ENCODE measurements around the gene ZCCHC7. TPM values are rescaled to one million over a fixed set of nuclear protein-coding genes. Genes with fewer than 3 reads are reported as not detected.
A peak's percentile ranks its signal among the peaks of the same experiment; 100 is the strongest.

The ZCCHC7 gene
- total and polyA plus RNA-seq, 2 experiments from 2014 or later: 29.8 to 38.8 TPM

DNA sequence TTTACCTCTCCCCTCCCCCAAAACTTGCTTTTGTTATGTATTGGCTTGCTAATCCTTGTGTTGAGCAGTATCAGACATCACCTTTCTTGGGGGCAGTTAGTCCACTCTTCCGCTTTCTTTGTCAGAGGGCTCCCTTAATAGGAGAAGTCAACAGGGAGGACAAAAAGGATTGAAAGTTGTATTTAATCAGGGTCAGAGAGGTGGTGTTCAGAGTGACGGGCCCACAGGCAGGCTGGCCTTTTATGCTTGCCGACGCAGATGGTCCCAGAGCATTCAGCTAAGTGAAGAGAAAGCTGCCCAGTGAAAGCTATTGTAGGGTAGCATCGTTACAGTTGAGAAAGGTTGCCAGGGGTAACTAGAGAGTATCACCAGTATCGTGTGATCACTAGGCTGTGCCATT is 131.1 kb downstream of the ZCCHC7 start:
- peaks cover 66% of the 10 kb centered on the region for H3K4me1 Mint-ChIP-seq
- H3K4me3 Mint-ChIP-seq: peak overlapping the region; percentile 44
- H3F3A ChIP-seq (replicated peaks; ENCODE audit: low read depth): no peaks in the 10 kb centered on the region
- peaks cover 52% of the 10 kb centered on the region for H3K4me1 ChIP-seq (ENCODE audit: insufficient read depth)
- no peaks in the 10 kb centered on the region for H4K20me1 ChIP-seq (replicated peaks; ENCODE audit: insufficient read depth)
- H3K9me3 Mint-ChIP-seq: no peaks in the 10 kb centered on the region
- no peaks in the 10 kb centered on the region for H3K36me3 ChIP-seq (ENCODE audit: insufficient read depth)
- no peaks in the 10 kb centered on the region for H3K27me3 Mint-ChIP-seq (ENCODE audit: insufficient read depth, low read depth, poor library complexity)
- H3K36me3 Mint-ChIP-seq (ENCODE audit: low read depth): peaks cover 10% of the 10 kb centered on the region
- H3K4me3 ChIP-seq: peak overlapping the region; percentile 6; the same call in 1 of the 2 replicates
- peak overlapping the region; percentile 23 for H3K4me2 ChIP-seq
- peak overlapping the region; percentile 97 for H3K27ac Mint-ChIP-seq
- H3K27me3 ChIP-seq (ENCODE audit: insufficient read depth): no peaks in the 10 kb centered on the region
- no peak for TF ChIP-seq EZH2 (IDR thresholded peaks at IDR 0.05; ENCODE audit: low read depth, unreplicated experiment)
- TF ChIP-seq NANOG (IDR thresholded peaks at IDR 0.05; ENCODE audit: borderline replicate concordance): peak; percentile 84
- TF ChIP-seq CREB1 (CRISPR knock-in tag; IDR thresholded peaks at IDR 0.05; ENCODE audit: low read depth): peak; percentile 60
- TF ChIP-seq, protein P1, sequence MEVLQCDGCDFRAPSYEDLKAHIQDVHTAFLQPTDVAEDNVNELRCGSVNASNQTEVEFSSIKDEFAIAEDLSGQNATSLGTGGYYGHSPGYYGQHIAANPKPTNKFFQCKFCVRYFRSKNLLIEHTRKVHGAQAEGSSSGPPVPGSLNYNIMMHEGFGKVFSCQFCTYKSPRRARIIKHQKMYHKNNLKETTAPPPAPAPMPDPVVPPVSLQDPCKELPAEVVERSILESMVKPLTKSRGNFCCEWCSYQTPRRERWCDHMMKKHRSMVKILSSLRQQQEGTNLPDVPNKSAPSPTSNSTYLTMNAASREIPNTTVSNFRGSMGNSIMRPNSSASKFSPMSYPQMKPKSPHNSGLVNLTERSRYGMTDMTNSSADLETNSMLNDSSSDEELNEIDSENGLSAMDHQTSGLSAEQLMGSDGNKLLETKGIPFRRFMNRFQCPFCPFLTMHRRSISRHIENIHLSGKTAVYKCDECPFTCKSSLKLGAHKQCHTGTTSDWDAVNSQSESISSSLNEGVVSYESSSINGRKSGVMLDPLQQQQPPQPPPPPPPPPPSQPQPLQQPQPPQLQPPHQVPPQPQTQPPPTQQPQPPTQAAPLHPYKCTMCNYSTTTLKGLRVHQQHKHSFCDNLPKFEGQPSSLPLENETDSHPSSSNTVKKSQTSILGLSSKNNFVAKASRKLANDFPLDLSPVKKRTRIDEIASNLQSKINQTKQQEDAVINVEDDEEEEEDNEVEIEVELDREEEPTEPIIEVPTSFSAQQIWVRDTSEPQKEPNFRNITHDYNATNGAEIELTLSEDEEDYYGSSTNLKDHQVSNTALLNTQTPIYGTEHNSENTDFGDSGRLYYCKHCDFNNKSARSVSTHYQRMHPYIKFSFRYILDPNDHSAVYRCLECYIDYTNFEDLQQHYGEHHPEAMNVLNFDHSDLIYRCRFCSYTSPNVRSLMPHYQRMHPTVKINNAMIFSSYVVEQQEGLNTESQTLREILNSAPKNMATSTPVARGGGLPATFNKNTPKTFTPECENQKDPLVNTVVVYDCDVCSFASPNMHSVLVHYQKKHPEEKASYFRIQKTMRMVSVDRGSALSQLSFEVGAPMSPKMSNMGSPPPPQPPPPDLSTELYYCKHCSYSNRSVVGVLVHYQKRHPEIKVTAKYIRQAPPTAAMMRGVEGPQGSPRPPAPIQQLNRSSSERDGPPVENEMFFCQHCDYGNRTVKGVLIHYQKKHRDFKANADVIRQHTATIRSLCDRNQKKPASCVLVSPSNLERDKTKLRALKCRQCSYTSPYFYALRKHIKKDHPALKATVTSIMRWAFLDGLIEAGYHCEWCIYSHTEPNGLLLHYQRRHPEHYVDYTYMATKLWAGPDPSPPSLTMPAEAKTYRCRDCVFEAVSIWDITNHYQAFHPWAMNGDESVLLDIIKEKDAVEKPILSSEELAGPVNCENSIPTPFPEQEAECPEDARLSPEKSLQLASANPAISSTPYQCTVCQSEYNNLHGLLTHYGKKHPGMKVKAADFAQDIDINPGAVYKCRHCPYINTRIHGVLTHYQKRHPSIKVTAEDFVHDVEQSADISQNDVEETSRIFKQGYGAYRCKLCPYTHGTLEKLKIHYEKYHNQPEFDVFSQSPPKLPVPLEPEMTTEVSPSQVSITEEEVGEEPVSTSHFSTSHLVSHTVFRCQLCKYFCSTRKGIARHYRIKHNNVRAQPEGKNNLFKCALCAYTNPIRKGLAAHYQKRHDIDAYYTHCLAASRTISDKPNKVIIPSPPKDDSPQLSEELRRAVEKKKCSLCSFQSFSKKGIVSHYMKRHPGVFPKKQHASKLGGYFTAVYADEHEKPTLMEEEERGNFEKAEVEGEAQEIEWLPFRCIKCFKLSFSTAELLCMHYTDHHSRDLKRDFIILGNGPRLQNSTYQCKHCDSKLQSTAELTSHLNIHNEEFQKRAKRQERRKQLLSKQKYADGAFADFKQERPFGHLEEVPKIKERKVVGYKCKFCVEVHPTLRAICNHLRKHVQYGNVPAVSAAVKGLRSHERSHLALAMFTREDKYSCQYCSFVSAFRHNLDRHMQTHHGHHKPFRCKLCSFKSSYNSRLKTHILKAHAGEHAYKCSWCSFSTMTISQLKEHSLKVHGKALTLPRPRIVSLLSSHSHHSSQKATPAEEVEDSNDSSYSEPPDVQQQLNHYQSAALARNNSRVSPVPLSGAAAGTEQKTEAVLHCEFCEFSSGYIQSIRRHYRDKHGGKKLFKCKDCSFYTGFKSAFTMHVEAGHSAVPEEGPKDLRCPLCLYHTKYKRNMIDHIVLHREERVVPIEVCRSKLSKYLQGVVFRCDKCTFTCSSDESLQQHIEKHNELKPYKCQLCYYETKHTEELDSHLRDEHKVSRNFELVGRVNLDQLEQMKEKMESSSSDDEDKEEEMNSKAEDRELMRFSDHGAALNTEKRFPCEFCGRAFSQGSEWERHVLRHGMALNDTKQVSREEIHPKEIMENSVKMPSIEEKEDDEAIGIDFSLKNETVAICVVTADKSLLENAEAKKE (CRISPR knock-in tag; IDR thresholded peaks at IDR 0.05): peak; percentile 87; the same call in 1 of the 2 replicates
- no peak overlapping the region for H2AFZ ChIP-seq
- H3K79me2 ChIP-seq (replicated peaks; ENCODE audit: insufficient read depth): peaks cover 12% of the 10 kb centered on the region; the same call in 1 of the 2 replicates
- DNase-seq (ENCODE audit: low spot score) (peak; percentile 92), ATAC-seq (peak; percentile 97)
- H3K9me2 ChIP-seq (ENCODE audit: insufficient read depth): no peaks in the 10 kb centered on the region
- peak overlapping the region; percentile 75 for H3K27ac ChIP-seq (ENCODE audit: low read depth)

DNA sequence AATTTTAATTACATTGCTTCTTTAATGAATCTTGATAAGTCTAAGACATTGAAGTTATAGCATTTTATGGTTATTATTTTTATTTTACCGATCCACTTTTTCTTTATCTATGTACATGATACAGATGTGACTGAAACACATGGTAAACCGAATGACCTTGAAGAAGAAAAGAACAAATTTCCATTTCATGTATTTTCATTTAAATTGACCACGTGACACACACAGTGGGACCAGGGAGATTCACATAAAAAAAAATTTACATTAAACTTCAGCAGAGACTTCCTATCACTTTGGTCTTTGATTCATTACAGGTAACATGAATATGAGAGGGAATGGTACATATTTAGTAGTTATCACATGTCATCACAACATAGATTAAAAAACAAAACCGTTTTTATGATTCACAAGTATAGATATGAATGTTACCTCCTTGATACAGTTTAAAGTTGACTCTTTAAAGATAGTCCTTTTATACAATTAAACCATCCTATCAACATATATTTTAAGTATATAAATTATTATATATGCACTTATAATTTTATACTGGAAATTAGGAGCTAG is 133.1 kb downstream of the ZCCHC7 start:
- peaks cover 12% of the 10 kb centered on the region; the same call in 1 of the 2 replicates for H3K79me2 ChIP-seq (replicated peaks; ENCODE audit: insufficient read depth)
- H3K4me3 ChIP-seq: 0 out of 2 replicates have a peak overlapping the region, but pooled peaks have one; percentile 5
- H3K36me3 ChIP-seq (ENCODE audit: insufficient read depth): no peaks in the 10 kb centered on the region
- H3F3A ChIP-seq (replicated peaks; ENCODE audit: low read depth): no peaks in the 10 kb centered on the region
- H4K20me1 ChIP-seq (replicated peaks; ENCODE audit: insufficient read depth): no peaks in the 10 kb centered on the region
- peak overlapping the region; percentile 75; the same call in 1 of the 2 replicates for H3K27ac ChIP-seq (ENCODE audit: low read depth)
- H2AFZ ChIP-seq: no peak overlapping the region
- H3K36me3 Mint-ChIP-seq (ENCODE audit: low read depth): peaks cover 10% of the 10 kb centered on the region
- peak overlapping the region; percentile 76 for H3K27ac Mint-ChIP-seq
- peaks cover 2% of the 10 kb centered on the region for H3K27me3 Mint-ChIP-seq (ENCODE audit: insufficient read depth, low read depth, poor library complexity)
- H3K27me3 ChIP-seq (ENCODE audit: insufficient read depth): no peaks in the 10 kb centered on the region
- no peaks in the 10 kb centered on the region for H3K9me2 ChIP-seq (ENCODE audit: insufficient read depth)
- H3K9me3 Mint-ChIP-seq: no peaks in the 10 kb centered on the region
- ATAC-seq (no peak), DNase-seq (ENCODE audit: low spot score) (no peak)
- peaks cover 72% of the 10 kb centered on the region for H3K4me1 Mint-ChIP-seq
- peak overlapping the region; percentile 23 for H3K4me2 ChIP-seq
- H3K4me1 ChIP-seq (ENCODE audit: insufficient read depth): peaks cover 51% of the 10 kb centered on the region
- peak overlapping the region; percentile 26; the same call in 1 of the 3 replicates for H3K4me3 Mint-ChIP-seq
- TF ChIP-seq EZH2phosphoT487 (IDR thresholded peaks at IDR 0.05; ENCODE audit: unreplicated experiment) (no peak), STAT1 (IDR thresholded peaks at IDR 0.05; ENCODE audit: unreplicated experiment) (no peak), EZH2 (IDR thresholded peaks at IDR 0.05; ENCODE audit: low read depth, unreplicated experiment) (no peak), ZNF114 (CRISPR knock-in tag; IDR thresholded peaks at IDR 0.05) (no peak), JUNB (IDR thresholded peaks at IDR 0.05; ENCODE audit: unreplicated experiment) (no peak), ZNF331 (CRISPR knock-in tag; IDR thresholded peaks at IDR 0.05; ENCODE audit: low read depth) (no peak)
- TF ChIP-seq, protein P2, sequence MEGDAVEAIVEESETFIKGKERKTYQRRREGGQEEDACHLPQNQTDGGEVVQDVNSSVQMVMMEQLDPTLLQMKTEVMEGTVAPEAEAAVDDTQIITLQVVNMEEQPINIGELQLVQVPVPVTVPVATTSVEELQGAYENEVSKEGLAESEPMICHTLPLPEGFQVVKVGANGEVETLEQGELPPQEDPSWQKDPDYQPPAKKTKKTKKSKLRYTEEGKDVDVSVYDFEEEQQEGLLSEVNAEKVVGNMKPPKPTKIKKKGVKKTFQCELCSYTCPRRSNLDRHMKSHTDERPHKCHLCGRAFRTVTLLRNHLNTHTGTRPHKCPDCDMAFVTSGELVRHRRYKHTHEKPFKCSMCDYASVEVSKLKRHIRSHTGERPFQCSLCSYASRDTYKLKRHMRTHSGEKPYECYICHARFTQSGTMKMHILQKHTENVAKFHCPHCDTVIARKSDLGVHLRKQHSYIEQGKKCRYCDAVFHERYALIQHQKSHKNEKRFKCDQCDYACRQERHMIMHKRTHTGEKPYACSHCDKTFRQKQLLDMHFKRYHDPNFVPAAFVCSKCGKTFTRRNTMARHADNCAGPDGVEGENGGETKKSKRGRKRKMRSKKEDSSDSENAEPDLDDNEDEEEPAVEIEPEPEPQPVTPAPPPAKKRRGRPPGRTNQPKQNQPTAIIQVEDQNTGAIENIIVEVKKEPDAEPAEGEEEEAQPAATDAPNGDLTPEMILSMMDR (conservative IDR thresholded peaks at IDR 0.05; ENCODE audit: low read depth in 2 of 2): no peak
- TF ChIP-seq, protein P3, sequence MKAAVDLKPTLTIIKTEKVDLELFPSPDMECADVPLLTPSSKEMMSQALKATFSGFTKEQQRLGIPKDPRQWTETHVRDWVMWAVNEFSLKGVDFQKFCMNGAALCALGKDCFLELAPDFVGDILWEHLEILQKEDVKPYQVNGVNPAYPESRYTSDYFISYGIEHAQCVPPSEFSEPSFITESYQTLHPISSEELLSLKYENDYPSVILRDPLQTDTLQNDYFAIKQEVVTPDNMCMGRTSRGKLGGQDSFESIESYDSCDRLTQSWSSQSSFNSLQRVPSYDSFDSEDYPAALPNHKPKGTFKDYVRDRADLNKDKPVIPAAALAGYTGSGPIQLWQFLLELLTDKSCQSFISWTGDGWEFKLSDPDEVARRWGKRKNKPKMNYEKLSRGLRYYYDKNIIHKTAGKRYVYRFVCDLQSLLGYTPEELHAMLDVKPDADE (IDR thresholded peaks at IDR 0.05): no peak
